Measurements from ENCODE around the gene PTCD1. TPM values are rescaled to one million over a fixed set of nuclear protein-coding genes. Genes with fewer than 3 reads are reported as not detected.
"Not testable (repeated sequence)": the region's sequence is repeated elsewhere in the genome, so short reads cannot be mapped to it uniquely, and the experiment has no call there.

The PTCD1 gene
- polyA plus RNA-seq, 3 donors = 5.0 to 5.8 (median 5.6) TPM

DNA sequence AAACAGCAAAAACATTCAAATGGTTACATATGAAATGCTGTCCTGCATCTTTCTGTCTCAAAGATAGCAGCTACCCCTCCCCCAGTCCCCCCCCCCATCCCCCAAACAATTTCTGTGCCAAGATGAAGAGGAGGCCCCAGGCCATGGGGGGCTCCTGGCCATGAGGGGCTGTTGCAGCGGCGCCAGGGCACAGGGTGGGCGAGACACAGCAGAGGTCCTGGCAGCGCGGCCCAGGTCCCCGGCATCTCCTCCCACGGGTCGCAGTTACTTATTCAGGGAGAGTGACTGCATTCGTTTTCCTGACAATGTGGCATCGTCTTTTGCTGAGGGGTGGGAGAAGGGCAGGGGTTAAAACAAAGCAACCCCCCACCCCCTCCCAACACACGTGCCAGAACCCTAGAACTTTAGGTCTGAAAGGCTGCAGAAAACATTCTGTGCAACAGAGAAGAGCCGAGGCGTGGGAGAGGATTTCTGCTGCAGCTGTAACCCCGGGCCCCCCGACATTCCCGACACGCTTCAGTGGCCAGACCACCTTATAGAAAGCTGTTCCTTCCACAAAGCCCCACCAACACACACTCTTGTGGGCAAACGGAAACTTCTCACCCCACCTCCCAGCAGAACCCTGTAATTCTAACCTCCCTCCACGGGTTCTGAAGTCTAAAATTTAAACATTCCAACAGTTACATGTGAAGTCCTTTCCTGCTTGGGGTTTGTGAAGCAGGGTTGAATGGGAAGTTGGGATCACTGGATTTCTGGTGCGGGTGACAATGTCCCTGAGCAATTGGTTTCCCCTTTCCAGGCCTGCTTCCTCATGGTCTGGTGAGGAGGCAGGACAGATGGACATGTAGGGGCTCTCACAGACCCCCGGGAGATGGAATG, 41.9 kb downstream of the PTCD1 start:
- no peak for DNase-seq (ENCODE audit: extremely low read depth in 1 of 11, low read depth in 9 of 11, low spot score in 4 of 11)

DNA sequence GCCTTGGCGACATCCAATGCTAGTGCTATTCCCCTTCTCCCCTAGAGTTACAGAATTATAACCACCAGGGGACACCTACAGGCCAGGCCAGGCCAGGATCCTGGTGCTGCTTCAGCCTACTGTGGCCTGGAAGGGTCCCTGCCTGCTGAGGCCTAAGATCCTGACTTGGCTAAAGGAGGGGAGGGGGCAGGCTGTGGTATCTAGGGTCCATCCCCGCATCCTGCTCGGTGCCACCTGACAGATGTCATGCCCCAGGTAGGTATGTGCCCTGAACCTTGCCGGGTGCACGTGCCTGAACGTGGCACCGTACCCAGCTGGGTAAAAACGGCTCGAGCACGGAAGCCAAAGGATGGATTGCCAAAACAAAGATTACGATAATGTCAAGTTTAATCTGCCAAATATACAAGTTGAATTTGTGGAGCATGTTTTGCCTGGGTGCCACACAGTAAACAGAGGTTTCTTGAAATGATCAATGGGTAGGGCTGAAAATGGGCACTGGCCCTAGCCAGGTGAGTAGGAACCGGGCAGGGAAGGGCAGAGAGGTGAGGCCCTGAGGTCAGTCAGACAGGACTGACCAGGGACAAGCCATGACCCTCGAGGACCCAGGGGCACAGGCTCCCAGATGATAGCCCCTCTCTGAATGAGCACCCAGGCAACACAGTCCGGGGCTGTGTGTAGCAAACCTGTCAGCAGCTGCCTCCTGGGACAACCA, 42.8 kb downstream of the PTCD1 start:
- DNase-seq (ENCODE audit: extremely low read depth in 1 of 11, low read depth in 9 of 11, low spot score in 4 of 11) = no peak

DNA sequence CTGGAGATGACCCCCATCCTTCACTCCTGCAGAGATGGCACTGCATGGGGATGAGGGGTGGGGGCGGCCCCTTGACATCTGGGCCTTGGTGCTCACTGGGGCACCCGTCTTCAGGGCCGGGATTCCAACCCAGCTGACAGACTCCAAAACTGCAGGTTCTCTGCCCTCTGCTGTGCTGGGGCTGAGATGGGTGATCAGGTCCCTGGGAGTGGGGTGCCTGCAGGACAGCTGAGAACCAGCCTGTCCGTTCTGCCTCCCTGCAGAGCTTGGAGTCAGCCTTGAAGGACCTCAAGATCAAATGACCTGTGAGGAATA, 44.5 kb downstream of the PTCD1 start:
- no peak for DNase-seq (ENCODE audit: extremely low read depth in 1 of 11, low read depth in 9 of 11, low spot score in 4 of 11)

DNA sequence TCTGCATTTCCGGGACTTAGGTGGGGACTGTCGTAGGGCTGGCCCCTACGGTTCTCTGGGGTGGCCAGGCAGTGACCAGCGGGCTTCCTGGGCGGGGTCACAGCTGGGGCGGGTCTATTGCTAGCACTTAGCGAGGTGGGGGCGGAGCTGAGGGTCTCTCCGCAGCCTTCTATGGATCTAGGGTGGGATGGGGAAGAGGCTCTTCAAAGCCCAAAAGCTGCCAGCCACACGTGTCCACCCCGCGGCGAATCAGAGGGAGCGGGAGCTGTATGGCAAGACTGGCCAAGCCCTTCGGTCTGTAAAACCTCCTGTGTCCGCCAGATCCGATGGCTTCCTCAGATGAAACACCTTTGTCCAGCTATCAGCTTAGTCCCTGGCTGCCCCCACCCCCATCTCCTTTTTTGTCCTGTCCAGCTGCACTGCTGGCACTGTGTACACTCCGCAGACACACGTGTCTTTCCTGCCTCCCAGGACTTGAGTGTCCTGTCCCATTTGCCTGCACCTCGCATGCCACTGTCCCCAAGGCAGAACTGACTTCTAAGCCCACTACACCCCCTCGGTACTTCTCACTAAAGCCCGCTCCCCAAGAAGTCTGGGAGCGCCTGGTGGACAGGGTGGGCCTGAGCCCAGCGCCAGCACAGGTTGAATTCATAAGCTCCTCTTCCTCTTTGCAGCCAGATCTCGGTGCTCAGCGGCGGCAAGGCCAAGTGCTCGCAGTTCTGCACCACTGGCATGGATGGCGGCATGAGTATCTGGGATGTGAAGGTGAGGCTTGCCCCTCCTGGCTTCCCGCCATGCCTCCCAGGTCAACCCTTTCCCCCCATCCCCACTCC, 45.0 kb downstream of the PTCD1 start:
- no peak for DNase-seq (ENCODE audit: extremely low read depth in 1 of 11, low read depth in 9 of 11, low spot score in 4 of 11)

DNA sequence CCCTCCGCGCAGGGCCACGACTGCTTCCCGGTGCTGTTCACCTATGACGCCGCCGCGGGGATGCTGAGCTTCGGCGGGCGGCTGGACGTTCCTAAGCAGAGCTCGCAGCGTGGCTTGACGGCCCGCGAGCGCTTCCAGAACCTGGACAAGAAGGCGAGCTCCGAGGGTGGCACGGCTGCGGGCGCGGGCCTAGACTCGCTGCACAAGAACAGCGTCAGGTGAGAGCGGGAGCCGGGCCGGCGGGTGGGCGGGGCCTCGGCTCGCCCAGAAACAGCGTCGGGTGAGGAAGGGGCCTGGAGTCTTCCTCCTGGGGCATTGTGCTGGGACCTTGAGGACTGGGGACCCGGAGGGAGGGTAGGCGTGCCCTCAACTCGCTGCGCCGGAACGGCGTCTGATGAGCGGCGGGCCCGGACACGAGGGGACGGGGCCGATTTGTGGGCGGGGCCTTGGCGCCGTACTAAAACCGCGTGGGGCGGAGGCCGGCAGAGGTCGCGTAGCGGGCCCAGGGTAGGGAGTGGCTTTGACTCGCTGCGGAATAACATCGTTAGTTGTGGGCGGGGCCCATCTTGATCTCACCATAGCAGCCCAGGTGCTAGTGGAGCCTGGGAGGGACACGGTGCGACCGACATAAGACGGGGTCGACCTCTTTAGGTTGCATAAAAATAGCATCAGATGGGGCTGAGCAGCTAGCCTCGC, 45.8 kb downstream of the PTCD1 start:
- DNase-seq (ENCODE audit: extremely low read depth in 1 of 11, low read depth in 9 of 11, low spot score in 4 of 11) = peak in 1 of 11 donors; percentile 63

DNA sequence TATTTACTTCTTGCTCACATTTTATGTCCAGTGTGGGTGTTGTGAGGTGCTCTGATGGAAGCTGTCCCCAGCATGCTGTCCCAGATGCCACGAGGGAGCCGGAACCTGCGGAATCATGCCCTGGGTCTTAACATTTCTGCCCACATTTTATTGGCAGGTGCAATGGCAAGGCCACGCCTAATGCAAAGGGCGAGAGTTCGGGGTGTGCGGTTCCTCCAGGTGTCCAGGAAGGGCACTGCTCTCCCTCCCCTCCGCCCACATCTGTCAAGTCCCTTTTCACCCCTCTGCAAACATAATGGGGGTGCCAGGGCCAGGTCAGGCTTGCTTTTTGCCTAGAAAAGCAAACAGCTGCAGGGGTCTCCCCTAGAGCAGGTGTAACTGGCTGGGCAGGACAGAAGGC, 46.6 kb downstream of the PTCD1 start:
- no peak for DNase-seq (ENCODE audit: extremely low read depth in 1 of 11, low read depth in 9 of 11, low spot score in 4 of 11)

DNA sequence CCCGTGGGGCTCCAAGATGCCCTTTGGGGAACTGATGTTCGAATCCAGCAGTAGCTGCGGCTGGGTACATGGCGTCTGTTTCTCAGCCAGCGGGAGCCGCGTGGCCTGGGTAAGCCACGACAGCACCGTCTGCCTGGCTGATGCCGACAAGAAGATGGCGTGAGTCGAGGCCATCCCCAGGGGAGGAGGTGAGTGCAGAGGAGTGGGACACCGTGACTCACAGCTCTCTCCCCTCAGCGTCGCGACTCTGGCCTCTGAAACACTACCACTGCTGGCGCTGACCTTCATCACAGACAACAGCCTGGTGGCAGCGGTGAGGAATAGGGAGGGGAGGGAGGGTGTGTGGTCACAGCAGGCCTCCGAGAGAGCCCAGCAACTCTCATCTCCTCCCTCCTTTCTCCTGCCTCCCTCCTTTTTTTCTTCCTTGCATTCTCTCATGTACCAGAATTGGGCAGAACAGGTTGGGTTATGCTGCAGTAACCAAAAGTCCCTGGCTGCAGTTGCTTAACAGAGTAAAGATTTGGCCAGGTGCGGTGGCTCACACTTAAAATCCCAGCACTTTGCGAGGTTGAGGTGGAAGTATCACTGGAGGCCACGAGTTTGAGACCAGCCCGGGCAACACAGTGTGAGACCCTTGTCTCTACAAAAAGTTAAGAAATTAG, 47.5 kb downstream of the PTCD1 start:
- DNase-seq (ENCODE audit: extremely low read depth in 1 of 11, low read depth in 9 of 11, low spot score in 4 of 11) = no peak

DNA sequence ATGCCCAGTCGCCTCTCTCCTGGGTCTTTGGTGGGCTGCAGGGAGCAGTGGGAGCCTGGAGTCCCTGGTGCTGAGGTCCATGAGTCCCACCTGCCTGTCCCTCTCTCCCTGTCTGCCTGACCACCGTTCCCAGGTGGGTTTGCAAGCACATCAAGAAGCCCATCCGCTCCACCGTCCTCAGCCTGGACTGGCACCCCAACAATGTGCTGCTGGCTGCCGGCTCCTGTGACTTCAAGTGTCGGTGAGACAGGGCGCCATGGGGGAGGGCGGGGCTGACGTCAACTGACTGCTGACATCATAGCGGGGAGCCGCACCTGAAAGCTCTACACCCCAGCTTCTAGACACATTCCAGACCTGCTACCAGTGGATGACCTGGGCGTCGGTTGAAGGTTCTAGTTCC, 48.8 kb downstream of the PTCD1 start:
- DNase-seq (ENCODE audit: extremely low read depth in 1 of 11, low read depth in 9 of 11, low spot score in 4 of 11) = no peak

DNA sequence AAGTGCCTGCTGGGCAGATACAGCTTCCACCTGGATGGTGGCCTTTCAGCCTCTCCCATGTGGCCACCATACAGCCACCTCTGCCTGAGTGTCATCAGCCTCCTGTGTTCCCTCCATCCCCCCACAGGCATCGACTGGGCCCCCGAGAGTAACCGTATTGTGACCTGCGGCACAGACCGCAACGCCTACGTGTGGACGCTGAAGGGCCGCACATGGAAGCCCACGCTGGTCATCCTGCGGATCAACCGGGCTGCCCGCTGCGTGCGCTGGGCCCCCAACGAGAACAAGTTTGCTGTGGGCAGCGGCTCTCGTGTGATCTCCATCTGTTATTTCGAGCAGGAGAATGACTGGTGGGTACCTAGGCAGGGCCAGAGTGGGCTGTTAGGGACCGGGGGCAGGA, 50.7 kb downstream of the PTCD1 start:
- DNase-seq (ENCODE audit: extremely low read depth in 1 of 11, low read depth in 9 of 11, low spot score in 4 of 11) = no peak

DNA sequence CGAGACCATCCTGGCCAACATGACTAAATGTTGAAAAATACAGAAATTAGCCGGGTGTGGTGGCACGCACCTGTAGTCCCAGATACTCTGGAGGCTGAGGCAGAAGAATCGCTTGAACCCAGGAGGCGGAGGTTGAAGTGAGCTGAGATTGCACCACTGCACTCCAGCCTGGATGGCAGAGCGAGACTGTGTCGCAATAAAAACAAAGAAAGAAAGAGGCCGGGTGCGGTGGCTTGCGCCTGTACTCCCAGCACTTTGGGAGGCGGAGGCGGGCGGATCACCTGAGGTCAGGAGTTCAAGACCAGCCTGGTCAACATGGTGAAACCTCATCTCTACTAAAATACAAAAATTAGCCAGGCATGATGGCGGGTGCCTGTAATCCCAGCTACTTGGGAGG, 51.4 kb downstream of the PTCD1 start:
- not testable (repeated sequence) for DNase-seq (ENCODE audit: extremely low read depth in 1 of 11, low read depth in 9 of 11, low spot score in 4 of 11)

DNA sequence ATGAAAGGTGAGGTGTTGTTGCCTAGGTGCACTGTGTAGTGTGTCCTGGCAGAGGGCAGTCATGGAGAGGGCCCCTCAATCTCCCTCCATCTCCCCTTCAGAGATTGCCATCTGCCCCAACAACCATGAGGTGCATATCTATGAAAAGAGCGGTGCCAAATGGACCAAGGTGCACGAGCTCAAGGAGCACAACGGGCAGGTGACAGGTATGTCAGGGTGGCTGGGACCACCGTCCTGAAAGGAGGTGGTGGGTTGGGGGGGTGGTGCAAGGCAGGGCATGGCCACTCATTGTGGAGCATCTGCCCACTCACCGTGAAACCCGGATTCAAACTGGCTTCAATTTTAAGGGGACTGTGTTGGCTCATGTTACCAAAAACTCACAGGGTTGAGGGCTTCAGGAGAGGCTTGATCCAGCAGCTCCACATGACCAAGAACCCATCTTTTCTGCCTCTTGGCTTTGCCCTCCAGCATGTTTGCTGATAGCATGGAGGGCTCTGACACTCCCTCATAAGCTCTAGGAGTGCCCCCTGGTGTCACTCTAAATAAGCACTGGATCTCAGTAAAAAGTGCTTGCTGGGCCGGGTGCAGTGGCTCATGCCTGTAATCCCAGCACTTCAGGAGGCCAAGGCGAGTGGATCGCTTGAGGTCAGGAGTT, 51.9 kb downstream of the PTCD1 start:
- DNase-seq (ENCODE audit: extremely low read depth in 1 of 11, low read depth in 9 of 11, low spot score in 4 of 11) = no peak

DNA sequence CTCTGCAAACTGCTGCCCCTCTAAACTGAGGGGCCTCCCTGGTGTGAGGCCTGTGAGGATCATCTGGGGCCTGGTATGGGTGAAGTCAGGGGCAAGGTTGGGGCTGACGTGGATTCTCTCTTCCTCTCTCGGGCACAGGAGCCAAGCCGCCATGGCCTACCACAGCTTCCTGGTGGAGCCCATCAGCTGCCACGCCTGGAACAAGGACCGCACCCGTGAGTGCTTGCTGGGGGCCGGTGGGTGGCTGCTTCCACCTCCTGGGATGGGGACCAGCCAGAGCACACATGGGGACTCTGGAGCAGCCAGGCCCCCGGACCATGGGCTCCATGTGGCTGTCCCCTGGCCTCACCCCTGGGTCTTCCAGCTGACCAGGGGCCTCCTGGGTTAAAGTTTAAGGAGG, 53.0 kb downstream of the PTCD1 start:
- DNase-seq (ENCODE audit: extremely low read depth in 1 of 11, low read depth in 9 of 11, low spot score in 4 of 11) = no peak

DNA sequence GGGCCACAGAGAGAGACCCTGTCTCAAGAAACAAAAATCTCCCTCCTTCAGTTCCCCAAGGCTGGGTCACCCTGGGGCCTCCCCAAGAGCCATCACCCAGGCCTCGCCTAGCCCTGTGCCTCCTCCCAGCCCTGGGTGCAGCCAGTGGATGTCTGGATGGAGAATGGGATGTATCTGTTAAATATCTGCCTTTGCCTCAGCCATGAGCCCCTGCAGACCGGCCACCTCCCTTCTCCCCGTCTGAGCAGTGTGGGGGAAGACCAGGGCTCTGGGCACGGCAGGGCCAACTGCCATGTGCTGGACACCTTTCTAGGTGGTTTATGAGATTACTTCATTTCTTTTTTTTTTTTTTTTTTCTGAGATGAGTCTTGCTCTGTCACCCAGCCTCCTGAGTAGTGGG, 54.1 kb downstream of the PTCD1 start:
- no peak for DNase-seq (ENCODE audit: extremely low read depth in 1 of 11, low read depth in 9 of 11, low spot score in 4 of 11)

DNA sequence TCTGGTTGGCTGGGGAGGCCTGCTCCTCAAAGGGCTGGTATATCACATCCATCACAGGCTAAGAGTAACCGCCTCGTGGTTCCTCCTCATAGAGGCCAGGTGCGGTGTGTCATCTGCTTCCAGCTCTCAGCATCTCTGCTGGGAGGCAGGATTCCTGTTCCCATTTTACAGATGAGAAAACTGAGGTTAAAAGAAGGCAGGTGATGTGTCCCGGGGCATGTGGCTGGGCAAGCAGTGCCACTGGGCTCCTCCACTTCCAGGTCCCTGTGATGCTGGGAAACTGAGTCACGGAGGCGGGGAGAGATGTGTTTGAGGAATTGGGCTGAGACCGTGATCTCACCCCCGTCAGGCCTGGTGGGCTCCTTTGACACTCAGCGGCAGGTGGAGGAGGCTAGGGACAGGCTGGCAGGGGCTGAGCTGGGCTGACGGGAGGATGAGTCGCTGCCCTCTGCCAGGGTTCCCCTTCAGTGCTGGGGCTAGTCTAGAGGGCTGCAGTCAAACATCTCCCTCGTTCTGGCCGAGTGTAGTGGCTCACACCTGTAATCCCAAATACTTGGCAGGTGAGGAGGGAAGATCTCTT, 54.7 kb downstream of the PTCD1 start:
- no peak for DNase-seq (ENCODE audit: extremely low read depth in 1 of 11, low read depth in 9 of 11, low spot score in 4 of 11)

DNA sequence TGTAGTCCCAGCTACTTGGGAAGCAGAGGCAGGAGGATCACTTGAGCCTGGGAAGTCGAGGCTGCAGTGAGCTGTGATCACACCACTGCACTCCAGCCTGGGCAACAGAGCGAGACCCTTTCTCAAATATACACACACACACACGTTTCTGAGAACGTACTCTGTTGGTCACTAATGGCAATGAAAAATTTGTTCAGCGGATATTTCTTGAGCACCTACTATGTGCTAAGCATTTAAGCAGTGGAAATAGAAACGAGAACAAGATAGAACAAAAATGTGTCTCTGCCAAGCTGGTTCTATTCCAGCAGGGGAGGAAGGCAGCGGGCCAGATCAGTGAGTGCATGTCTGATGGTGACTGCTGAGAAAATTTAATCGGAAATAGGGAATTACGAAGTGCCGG, 55.4 kb downstream of the PTCD1 start:
- DNase-seq (ENCODE audit: extremely low read depth in 1 of 11, low read depth in 9 of 11, low spot score in 4 of 11) = no peak

DNA sequence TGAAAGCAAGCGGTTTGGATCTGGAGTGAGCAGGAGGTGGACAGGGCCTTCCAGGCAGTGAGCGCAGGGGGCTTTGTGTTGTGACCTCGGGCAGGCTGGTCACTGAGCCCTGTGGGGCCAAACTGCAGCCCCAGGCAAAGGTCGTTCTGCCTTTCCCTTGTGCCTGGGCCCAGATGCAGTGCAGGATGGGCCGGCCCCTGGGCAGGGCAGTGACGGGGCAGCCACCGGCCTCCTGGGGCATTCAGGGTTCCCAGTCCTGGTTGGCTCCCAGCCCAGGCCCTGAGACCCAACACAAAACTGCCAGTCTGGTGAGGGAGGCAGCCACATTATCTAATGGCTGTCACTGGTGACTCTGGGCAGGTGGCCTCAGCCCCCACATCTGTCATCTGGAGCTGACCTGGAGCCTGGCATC, 56.9 kb downstream of the PTCD1 start:
- no peak for DNase-seq (ENCODE audit: extremely low read depth in 1 of 11, low read depth in 9 of 11, low spot score in 4 of 11)

DNA sequence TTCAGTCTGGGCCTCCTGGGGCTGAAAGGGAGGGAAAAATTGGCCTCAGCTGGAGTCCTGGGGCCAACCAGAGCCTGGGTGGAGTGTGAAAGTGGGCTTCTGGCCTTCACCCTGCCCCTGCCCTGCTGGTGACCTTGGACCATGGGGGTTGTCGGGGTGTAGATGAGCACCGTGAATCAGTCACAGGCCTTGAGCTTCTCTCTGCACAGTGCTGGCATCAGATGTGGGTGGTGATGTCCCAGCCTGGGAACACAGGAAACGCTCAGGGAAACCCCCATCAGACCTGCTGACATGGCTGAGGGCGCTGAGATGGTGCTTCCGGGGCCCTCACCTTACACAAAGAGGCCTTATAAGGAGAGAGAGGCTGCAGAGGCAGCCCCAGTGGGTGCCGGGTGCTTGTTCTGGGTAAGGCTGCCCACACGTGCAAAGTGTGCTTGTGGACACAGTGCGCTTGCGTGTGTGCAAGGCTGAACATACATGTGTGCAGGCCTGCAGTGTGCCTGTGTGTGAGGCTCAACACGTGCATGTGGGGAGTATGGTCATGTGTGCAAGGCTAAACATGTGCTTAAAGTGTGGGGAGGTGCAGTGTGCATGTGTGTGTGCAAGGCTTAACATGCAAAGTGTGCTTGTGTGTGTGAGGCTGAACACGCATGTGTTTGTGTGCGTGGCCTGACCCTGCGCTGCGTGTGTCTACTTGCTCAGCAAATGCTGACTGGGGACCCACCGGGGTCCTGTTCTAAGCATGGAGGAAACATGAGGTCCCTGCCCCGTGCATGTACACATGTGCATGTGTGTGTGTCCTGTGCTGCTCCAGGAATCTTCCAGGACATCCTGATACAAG, 57.6 kb downstream of the PTCD1 start:
- DNase-seq (ENCODE audit: extremely low read depth in 1 of 11, low read depth in 9 of 11, low spot score in 4 of 11) = no peak

Data from renal cortex interstitium (tissue), 11 donors.